Measurements from ENCODE around the gene SLC6A17.

The SLC6A17 gene

GRCh38 chr1:110119843-110120242 is 30.5 kb upstream of the SLC6A17 start:
- H3K4me1 ChIP-seq (ENCODE audit: insufficient read depth, low read length, poor library complexity, severe bottlenecking) = no peaks in the 10 kb centered on the region
- H3K27me3 ChIP-seq (ENCODE audit: insufficient read depth, low read length, poor library complexity, severe bottlenecking) = no peaks in the 10 kb centered on the region
- H3K4me2 ChIP-seq (ENCODE audit: low read depth, low read length, poor library complexity, severe bottlenecking) = no peak overlapping the region
- H3K4me3 ChIP-seq (ENCODE audit: low read length, poor library complexity, severe bottlenecking) = no peak overlapping the region
- no peaks in the 10 kb centered on the region for H3F3A ChIP-seq (ENCODE audit: low read depth)
- no peaks in the 10 kb centered on the region for H3K9me2 ChIP-seq (replicated peaks; ENCODE audit: low read depth, low read length)
- no peaks in the 10 kb centered on the region for H3K36me3 ChIP-seq (ENCODE audit: insufficient read depth, low read length)
- H3K9ac ChIP-seq (ENCODE audit: low read depth, low read length, poor library complexity, severe bottlenecking) = no peak overlapping the region
- no peaks in the 10 kb centered on the region for H4K20me1 ChIP-seq (ENCODE audit: insufficient read depth, low read length, poor library complexity, severe bottlenecking)
- H3K79me2 ChIP-seq (ENCODE audit: insufficient read depth, low read length) = no peaks in the 10 kb centered on the region
- TF ChIP-seq CTCF (conservative IDR thresholded peaks at IDR 0.05; ENCODE audit: low read length) (no peak), EZH2phosphoT487 (IDR thresholded peaks at IDR 0.05; ENCODE audit: borderline replicate concordance) (no peak)
- H3K9me3 ChIP-seq (ENCODE audit: insufficient read depth, low read depth, low read length) = no peaks in the 10 kb centered on the region
- no peak overlapping the region for H2AFZ ChIP-seq (ENCODE audit: low read length)

- Histone ChIP-seq H3K27me3 (ENCODE audit: insufficient read depth, low read length, poor library complexity, severe bottlenecking) (no peaks in the 10 kb centered on the region), H3K9ac (ENCODE audit: low read depth, low read length, poor library complexity, severe bottlenecking) (no peak overlapping the region), H3K9me2 (replicated peaks; ENCODE audit: low read depth, low read length) (no peaks in the 10 kb centered on the region), H3K4me1 (ENCODE audit: insufficient read depth, low read length, poor library complexity, severe bottlenecking) (no peaks in the 10 kb centered on the region), H2AFZ (ENCODE audit: low read length) (no peak overlapping the region), H4K20me1 (ENCODE audit: insufficient read depth, low read length, poor library complexity, severe bottlenecking) (no peaks in the 10 kb centered on the region), H3K4me2 (ENCODE audit: low read depth, low read length, poor library complexity, severe bottlenecking) (no peak overlapping the region), H3K9me3 (ENCODE audit: insufficient read depth, low read depth, low read length) (no peaks in the 10 kb centered on the region), H3K4me3 (ENCODE audit: low read length, poor library complexity, severe bottlenecking) (no peak overlapping the region), H3F3A (ENCODE audit: low read depth) (no peaks in the 10 kb centered on the region), H3K79me2 (ENCODE audit: insufficient read depth, low read length) (no peaks in the 10 kb centered on the region), H3K36me3 (ENCODE audit: insufficient read depth, low read length) (no peaks in the 10 kb centered on the region)
- no peak for TF ChIP-seq EZH2phosphoT487 (IDR thresholded peaks at IDR 0.05; ENCODE audit: borderline replicate concordance)
- TF ChIP-seq CTCF (conservative IDR thresholded peaks at IDR 0.05; ENCODE audit: low read length) = no peak
Measured at GRCh38 chr1:110120960-110121561, 29.2 kb upstream of the SLC6A17 start.

- H3K36me3 ChIP-seq (ENCODE audit: insufficient read depth, low read length) = no peaks in the 10 kb centered on the region
- no peaks in the 10 kb centered on the region for H4K20me1 ChIP-seq (ENCODE audit: insufficient read depth, low read length, poor library complexity, severe bottlenecking)
- no peak overlapping the region for H3K9ac ChIP-seq (ENCODE audit: low read depth, low read length, poor library complexity, severe bottlenecking)
- H3F3A ChIP-seq (ENCODE audit: low read depth) = no peaks in the 10 kb centered on the region
- H3K9me2 ChIP-seq (replicated peaks; ENCODE audit: low read depth, low read length) = no peaks in the 10 kb centered on the region
- TF ChIP-seq CTCF (conservative IDR thresholded peaks at IDR 0.05; ENCODE audit: low read length) (no peak), EZH2phosphoT487 (IDR thresholded peaks at IDR 0.05; ENCODE audit: borderline replicate concordance) (no peak)
- no peaks in the 10 kb centered on the region for H3K79me2 ChIP-seq (ENCODE audit: insufficient read depth, low read length)
- H3K4me2 ChIP-seq (ENCODE audit: low read depth, low read length, poor library complexity, severe bottlenecking) = no peak overlapping the region
- no peak overlapping the region for H2AFZ ChIP-seq (ENCODE audit: low read length)
- peaks cover 10% of the 10 kb centered on the region for H3K4me1 ChIP-seq (ENCODE audit: insufficient read depth, low read length, poor library complexity, severe bottlenecking)
- no peaks in the 10 kb centered on the region for H3K27me3 ChIP-seq (ENCODE audit: insufficient read depth, low read length, poor library complexity, severe bottlenecking)
- H3K9me3 ChIP-seq (ENCODE audit: insufficient read depth, low read depth, low read length) = no peaks in the 10 kb centered on the region
- H3K4me3 ChIP-seq (ENCODE audit: low read length, poor library complexity, severe bottlenecking) = no peak overlapping the region
Measured at GRCh38 chr1:110123224-110123623, 27.1 kb upstream of the SLC6A17 start.
